ENCODE data around the gene VEGFC.

The VEGFC gene

GRCh38 chr4:176837169-176837895 lies 44.6 kb upstream of the VEGFC start:
- no peak for TF ChIP-seq CTCF (IDR thresholded peaks at IDR 0.05)
- DNase-seq: no peak
- Mint-ChIP-seq H3K27me3 (ENCODE audit: low read depth, poor library complexity) (peaks cover 3% of the 10 kb centered on the region), H3K4me1 (peaks cover 11% of the 10 kb centered on the region), H3K9me3 (no peaks in the 10 kb centered on the region), H3K36me3 (ENCODE audit: low read depth) (no peaks in the 10 kb centered on the region), H3K4me3 (no peak overlapping the region), H3K27ac (no peak overlapping the region)

GRCh38 chr4:176834531-176834930 lies 41.8 kb upstream of the VEGFC start:
- Mint-ChIP-seq H3K36me3 (ENCODE audit: low read depth) (no peaks in the 10 kb centered on the region), H3K4me1 (peaks cover 8% of the 10 kb centered on the region), H3K27me3 (ENCODE audit: low read depth, poor library complexity) (no peaks in the 10 kb centered on the region), H3K9me3 (no peaks in the 10 kb centered on the region), H3K4me3 (no peak overlapping the region), H3K27ac (no peak overlapping the region)
- DNase-seq: no peak
- TF ChIP-seq CTCF (IDR thresholded peaks at IDR 0.05): no peak

- H3K27me3 Mint-ChIP-seq (ENCODE audit: low read depth, poor library complexity): no peaks in the 10 kb centered on the region
- no peak for DNase-seq
- H3K36me3 Mint-ChIP-seq (ENCODE audit: low read depth): no peaks in the 10 kb centered on the region
- H3K4me1 Mint-ChIP-seq: peaks cover 6% of the 10 kb centered on the region
- TF ChIP-seq CTCF (IDR thresholded peaks at IDR 0.05): no peak
- H3K9me3 Mint-ChIP-seq: no peaks in the 10 kb centered on the region
- H3K4me3 Mint-ChIP-seq: no peak overlapping the region
- H3K27ac Mint-ChIP-seq: no peak overlapping the region
Observed at GRCh38 chr4:176833400-176834175, 40.9 kb upstream of the VEGFC start.

- no peak for TF ChIP-seq CTCF (IDR thresholded peaks at IDR 0.05)
- H3K36me3 Mint-ChIP-seq (ENCODE audit: low read depth): no peaks in the 10 kb centered on the region
- no peaks in the 10 kb centered on the region for H3K27me3 Mint-ChIP-seq (ENCODE audit: low read depth, poor library complexity)
- no peak overlapping the region for H3K4me3 Mint-ChIP-seq
- H3K9me3 Mint-ChIP-seq: no peaks in the 10 kb centered on the region
- peaks cover 6% of the 10 kb centered on the region for H3K4me1 Mint-ChIP-seq
- DNase-seq: no peak
- H3K27ac Mint-ChIP-seq: no peak overlapping the region
Observed at GRCh38 chr4:176830971-176831370, 38.2 kb upstream of the VEGFC start.

GRCh38 chr4:176825586-176825985 lies 32.9 kb upstream of the VEGFC start:
- Mint-ChIP-seq H3K4me1 (no peaks in the 10 kb centered on the region), H3K27me3 (ENCODE audit: low read depth, poor library complexity) (peaks cover 3% of the 10 kb centered on the region), H3K4me3 (no peak overlapping the region), H3K9me3 (no peaks in the 10 kb centered on the region), H3K27ac (no peak overlapping the region), H3K36me3 (ENCODE audit: low read depth) (no peaks in the 10 kb centered on the region)
- no peak for DNase-seq
- TF ChIP-seq CTCF (IDR thresholded peaks at IDR 0.05): no peak
